Mucosa of stomach (tissue), 1 donor: ENCODE measurements around the gene ATG16L1.

ENCODE experiments used
- H3K27me3 ChIP-seq: one replicate; pipeline ENCODE4 v1.7.0; 2013; ENCODE audit warnings: mild to moderate bottlenecking, low read length; ENCODE audit not compliant: control insufficient read depth, insufficient read depth
- H3K36me3 ChIP-seq: one replicate; pipeline ENCODE4 v1.7.0; 2013; ENCODE audit warnings: low read length; ENCODE audit not compliant: control insufficient read depth, insufficient read depth
- H3K4me1 ChIP-seq: one replicate; pipeline ENCODE4 v1.7.0; 2013; ENCODE audit warnings: mild to moderate bottlenecking, low read length; ENCODE audit not compliant: control insufficient read depth, insufficient read depth
- H3K4me3 ChIP-seq: one replicate; pipeline ENCODE4 v1.7.0; 2013; ENCODE audit warnings: low read length
- H3K9ac ChIP-seq: one replicate; pipeline ENCODE4 v1.7.0; 2013; ENCODE audit warnings: mild to moderate bottlenecking, low read length, moderate library complexity
- H3K9me3 ChIP-seq: one replicate; pipeline ENCODE4 v1.7.0; 2013; ENCODE audit warnings: mild to moderate bottlenecking, low read length, moderate library complexity; ENCODE audit not compliant: control insufficient read depth
- donor health status: Pancreatic carcinoma.

The ATG16L1 gene

GRCh38 chr2:233213975-233214374 lies 37.5 kb upstream of the ATG16L1 start:
- peaks cover 13% of the 10 kb centered on the region for H3K4me1 ChIP-seq
- H3K36me3 ChIP-seq: no peaks in the 10 kb centered on the region
- no peak overlapping the region for H3K9ac ChIP-seq
- no peak overlapping the region for H3K4me3 ChIP-seq
- no peaks in the 10 kb centered on the region for H3K9me3 ChIP-seq
- H3K27me3 ChIP-seq: no peaks in the 10 kb centered on the region

GRCh38 chr2:233217892-233218377 lies 33.5 kb upstream of the ATG16L1 start:
- no peak overlapping the region for H3K4me3 ChIP-seq
- H3K27me3 ChIP-seq: no peaks in the 10 kb centered on the region
- H3K4me1 ChIP-seq: peaks cover 5% of the 10 kb centered on the region
- no peaks in the 10 kb centered on the region for H3K9me3 ChIP-seq
- H3K36me3 ChIP-seq: no peaks in the 10 kb centered on the region
- no peak overlapping the region for H3K9ac ChIP-seq

- H3K4me1 ChIP-seq: peaks cover 5% of the 10 kb centered on the region
- no peak overlapping the region for H3K4me3 ChIP-seq
- H3K9ac ChIP-seq: no peak overlapping the region
- no peaks in the 10 kb centered on the region for H3K27me3 ChIP-seq
- H3K36me3 ChIP-seq: no peaks in the 10 kb centered on the region
- H3K9me3 ChIP-seq: no peaks in the 10 kb centered on the region
Measured at GRCh38 chr2:233218836-233219235, 32.6 kb upstream of the ATG16L1 start.

GRCh38 chr2:233219848-233220247 lies 31.6 kb upstream of the ATG16L1 start:
- no peaks in the 10 kb centered on the region for H3K27me3 ChIP-seq
- no peak overlapping the region for H3K9ac ChIP-seq
- H3K4me3 ChIP-seq: no peak overlapping the region
- no peaks in the 10 kb centered on the region for H3K9me3 ChIP-seq
- no peaks in the 10 kb centered on the region for H3K36me3 ChIP-seq
- H3K4me1 ChIP-seq: peaks cover 5% of the 10 kb centered on the region

GRCh38 chr2:233221378-233222063 lies 30.0 kb upstream of the ATG16L1 start:
- Histone ChIP-seq H3K4me3 (no peak overlapping the region), H3K27me3 (no peaks in the 10 kb centered on the region), H3K9me3 (no peaks in the 10 kb centered on the region), H3K9ac (no peak overlapping the region), H3K36me3 (no peaks in the 10 kb centered on the region), H3K4me1 (peaks cover 5% of the 10 kb centered on the region)

- Histone ChIP-seq H3K27me3 (peaks cover 3% of the 10 kb centered on the region), H3K9me3 (no peaks in the 10 kb centered on the region), H3K9ac (no peak overlapping the region), H3K36me3 (no peaks in the 10 kb centered on the region), H3K4me1 (peaks cover 5% of the 10 kb centered on the region), H3K4me3 (no peak overlapping the region)
Measured at GRCh38 chr2:233223059-233223894, 28.2 kb upstream of the ATG16L1 start.

GRCh38 chr2:233225230-233226068 lies 26.0 kb upstream of the ATG16L1 start:
- Histone ChIP-seq H3K9me3 (no peaks in the 10 kb centered on the region), H3K4me3 (no peak overlapping the region), H3K4me1 (peaks cover 5% of the 10 kb centered on the region), H3K36me3 (no peaks in the 10 kb centered on the region), H3K27me3 (peaks cover 3% of the 10 kb centered on the region), H3K9ac (no peak overlapping the region)

GRCh38 chr2:233226511-233227031 lies 24.9 kb upstream of the ATG16L1 start:
- H3K4me1 ChIP-seq: peaks cover 1% of the 10 kb centered on the region
- no peaks in the 10 kb centered on the region for H3K9me3 ChIP-seq
- H3K9ac ChIP-seq: no peak overlapping the region
- peaks cover 3% of the 10 kb centered on the region for H3K27me3 ChIP-seq
- no peak overlapping the region for H3K4me3 ChIP-seq
- H3K36me3 ChIP-seq: no peaks in the 10 kb centered on the region

GRCh38 chr2:233227346-233227978 lies 24.0 kb upstream of the ATG16L1 start:
- no peak overlapping the region for H3K9ac ChIP-seq
- no peaks in the 10 kb centered on the region for H3K36me3 ChIP-seq
- H3K4me1 ChIP-seq: no peaks in the 10 kb centered on the region
- no peaks in the 10 kb centered on the region for H3K9me3 ChIP-seq
- peaks cover 3% of the 10 kb centered on the region for H3K27me3 ChIP-seq
- no peak overlapping the region for H3K4me3 ChIP-seq

GRCh38 chr2:233228376-233228775 lies 23.1 kb upstream of the ATG16L1 start:
- Histone ChIP-seq H3K4me1 (no peaks in the 10 kb centered on the region), H3K27me3 (peaks cover 3% of the 10 kb centered on the region), H3K9ac (no peak overlapping the region), H3K36me3 (no peaks in the 10 kb centered on the region), H3K9me3 (no peaks in the 10 kb centered on the region), H3K4me3 (no peak overlapping the region)

GRCh38 chr2:233233618-233234230 lies 17.7 kb upstream of the ATG16L1 start:
- H3K4me3 ChIP-seq: no peak overlapping the region
- H3K4me1 ChIP-seq: no peaks in the 10 kb centered on the region
- H3K27me3 ChIP-seq: no peaks in the 10 kb centered on the region
- no peaks in the 10 kb centered on the region for H3K36me3 ChIP-seq
- H3K9me3 ChIP-seq: no peaks in the 10 kb centered on the region
- no peak overlapping the region for H3K9ac ChIP-seq
